Gastrocnemius medialis (tissue), 4 donors: ENCODE data around the gene THSD8.

ENCODE experiments used
- CTCF ChIP-seq, 5 experiments: fragments of 450-650 bp in 3 of 5; fragments of 200-600 bp in 2 of 5; sonication (generic) in 2 of 5; IDR thresholded peaks in 4 of 5; conservative IDR thresholded peaks in 1 of 5; 1 replicate in 4 of 5; 2 replicates in 1 of 5; pipeline ENCODE4 v1.5.1; 2016 to 2019; ENCODE audit warnings: antibody characterized with exemption in 5 of 5, mild to moderate bottlenecking in 3 of 5, moderate library complexity in 3 of 5
- POLR2A ChIP-seq, 2 donors: fragments of 450-650 bp; IDR thresholded peaks; one replicate each; pipeline ENCODE4 v1.6.1; 2017; ENCODE audit warnings: antibody characterized with exemption in 2 of 2, mild to moderate bottlenecking in 2 of 2, moderate library complexity in 2 of 2

- no peak for TF ChIP-seq CTCF (IDR thresholded peaks at IDR 0.05 in 4 of 5, conservative IDR thresholded peaks at IDR 0.05 in 1 of 5)
- TF ChIP-seq POLR2A (IDR thresholded peaks at IDR 0.05), result no peak
Measured at GRCh38 chr19:12800466-12800770, 1.5 kb upstream of the THSD8 start.
